Activated T-cell treated with anti-CD3 and anti-CD28 coated beads, Interleukin-2, amount 50 U/mL, for 4 hours (primary cell): ENCODE results near the gene GPSM3. TPM values are rescaled to one million over a fixed set of nuclear protein-coding genes. Genes with fewer than 3 reads are reported as not detected.
"Not testable (repeated sequence)": the region's sequence is repeated elsewhere in the genome, so short reads cannot be mapped to it uniquely, and the experiment has no call there.

ENCODE experiments used
- ATAC-seq, 2 donors: fragments of 200-7000 bp; cut with Tn5 transposase; one replicate each; pipeline ENCODE4 v1.10.0; 2021
- DNase-seq: peaks from one replicate; pipeline ENCODE4 v3.0.0-alpha.2; 2020
- H3K27me3 Mint-ChIP-seq: one replicate; pipeline ENCODE4 v1.8.0; 2021; ENCODE audit warnings: low read depth, mixed read lengths
- H3K36me3 Mint-ChIP-seq: one replicate; pipeline ENCODE4 v1.8.0; 2022; ENCODE audit warnings: mixed read lengths; ENCODE audit not compliant: insufficient read depth
- H3K4me1 Mint-ChIP-seq: one replicate; pipeline ENCODE4 v1.8.0; 2021; ENCODE audit warnings: low read depth, mixed read lengths
- H3K4me3 Mint-ChIP-seq: one replicate; pipeline ENCODE4 v1.8.0; 2021; ENCODE audit warnings: mild to moderate bottlenecking, moderate library complexity, mixed read lengths
- H3K9me3 Mint-ChIP-seq: one replicate; pipeline ENCODE4 v1.8.0; 2021; ENCODE audit warnings: mixed read lengths
- total RNA-seq, 3 donors: library from RNA; stranded (reverse); gene quantifications; one replicate each; pipeline ENCODE4 v1.2.1, GENCODE V29; 2021

GPSM3 gene
- total RNA-seq, 3 donors from 2014 or later = 37.1 to 47.6 (median 43.4) TPM

- Mint-ChIP-seq H3K4me1 (peaks cover 38% of the 10 kb centered on the region), H3K9me3 (no peaks in the 10 kb centered on the region), H3K27me3 (peaks cover 37% of the 10 kb centered on the region), H3K4me3 (peak overlapping the region; percentile 81), H3K36me3 (no peaks in the 10 kb centered on the region)
- DNase-seq = peak; percentile 62
- peak; percentile 81 to 83 for ATAC-seq
Measured at GRCh38 chr6:32148289-32149091, 44.0 kb downstream of the GPSM3 start.

- H3K27me3 Mint-ChIP-seq = peaks cover 35% of the 10 kb centered on the region
Measured at GRCh38 chr6:32147401-32148132, 44.9 kb downstream of the GPSM3 start.

GRCh38 chr6:32146687-32147086, 45.8 kb downstream of the GPSM3 start:
- H3K36me3 Mint-ChIP-seq = no peaks in the 10 kb centered on the region
- no peaks in the 10 kb centered on the region for H3K9me3 Mint-ChIP-seq
- H3K27me3 Mint-ChIP-seq = peaks cover 35% of the 10 kb centered on the region
- H3K4me1 Mint-ChIP-seq = peaks cover 23% of the 10 kb centered on the region
- no peak for DNase-seq
- H3K4me3 Mint-ChIP-seq = no peak overlapping the region
- no peak for ATAC-seq

More at GRCh38 chr6:32147401-32148132, 44.9 kb downstream of the GPSM3 start:
- Mint-ChIP-seq H3K4me3 (no peak overlapping the region), H3K36me3 (no peaks in the 10 kb centered on the region), H3K9me3 (no peaks in the 10 kb centered on the region), H3K4me1 (peaks cover 29% of the 10 kb centered on the region)
- no peak for DNase-seq
- no peak for ATAC-seq

GRCh38 chr6:32146287-32146686, 46.2 kb downstream of the GPSM3 start:
- peaks cover 22% of the 10 kb centered on the region for H3K4me1 Mint-ChIP-seq
- H3K27me3 Mint-ChIP-seq = peaks cover 34% of the 10 kb centered on the region
- no peak for DNase-seq
- ATAC-seq = no peak
- no peaks in the 10 kb centered on the region for H3K36me3 Mint-ChIP-seq
- H3K9me3 Mint-ChIP-seq = no peaks in the 10 kb centered on the region
- H3K4me3 Mint-ChIP-seq = no peak overlapping the region

GRCh38 chr6:32144238-32144637, 48.2 kb downstream of the GPSM3 start:
- not testable (repeated sequence) for DNase-seq, H3K4me3 Mint-ChIP-seq, H3K9me3 Mint-ChIP-seq, H3K36me3 Mint-ChIP-seq, ATAC-seq
- H3K27me3 Mint-ChIP-seq = peaks cover 24% of the 10 kb centered on the region
- peaks cover 13% of the 10 kb centered on the region for H3K4me1 Mint-ChIP-seq

Other genes with a start within 250 kb of the GPSM3 start
- gene CFB, start 246.5 kb downstream of the GPSM3 start, total RNA-seq = 1 to 10 TPM in 2 of 3 donors, under 1 TPM in 1; 0.42 to 1.5 (median 1.4) TPM
- 100 to 1,000 TPM; 107 to 111 (median 109) TPM for gene NELFE, start 233.7 kb downstream of the GPSM3 start, total RNA-seq
- gene SKIC2, start 233.5 kb downstream of the GPSM3 start, total RNA-seq = 100 to 1,000 TPM; 123 to 157 (median 132) TPM
- 1 to 10 TPM; 7.1 to 9.0 (median 8.9) TPM for gene DXO, start 220.5 kb downstream of the GPSM3 start, total RNA-seq
- gene C4A, start 210.6 kb downstream of the GPSM3 start, total RNA-seq = 1 to 10 TPM; 4.3 to 5.9 (median 5.3) TPM
- 1 to 10 TPM; 4.9 to 5.3 (median 5.2) TPM for gene C4B, start 177.8 kb downstream of the GPSM3 start, total RNA-seq
- gene CYP21A2, start 154.2 kb downstream of the GPSM3 start, total RNA-seq = 1 to 10 TPM in 1 of 3 donors, under 1 TPM in 2; 0.74 to 1.0 (median 0.84) TPM
- gene TNXB, start 83.3 kb downstream of the GPSM3 start, total RNA-seq = 1 to 10 TPM; 1.1 to 1.9 (median 1.6) TPM
- 10 to 100 TPM; 65.2 to 75.2 (median 67.2) TPM for gene ATF6B, start 64.4 kb downstream of the GPSM3 start, total RNA-seq
- gene FKBPL, start 62.4 kb downstream of the GPSM3 start, total RNA-seq = 1 to 10 TPM; 3.2 to 6.6 (median 4.9) TPM
- gene PRRT1, start 40.7 kb downstream of the GPSM3 start, total RNA-seq = under 1 TPM; 0.37 to 0.51 (median 0.38) TPM
- 10 to 100 TPM; 18.7 to 27.0 (median 20.2) TPM for gene PPT2, start 38.5 kb downstream of the GPSM3 start, total RNA-seq
- 1 to 10 TPM; 6.4 to 9.6 (median 9.1) TPM for gene EGFL8, start 28.0 kb downstream of the GPSM3 start, total RNA-seq
- gene AGPAT1, start 16.6 kb downstream of the GPSM3 start, total RNA-seq = 10 to 100 TPM; 27.3 to 28.2 (median 28.1) TPM
- 10 to 100 TPM; 40.1 to 49.6 (median 47.1) TPM for gene RNF5, start 14.2 kb downstream of the GPSM3 start, total RNA-seq
- 10 to 100 TPM in 2 of 3 donors, 1 to 10 TPM in 1; 8.9 to 14.7 (median 13.0) TPM for gene AGER, start 8.4 kb downstream of the GPSM3 start, total RNA-seq
- 10 to 100 TPM; 62.2 to 68.2 (median 64.0) TPM for gene PBX2, start 2.4 kb downstream of the GPSM3 start, total RNA-seq
- gene NOTCH4, start 31.4 kb upstream of the GPSM3 start, total RNA-seq = under 1 TPM; 0.40 to 0.58 (median 0.43) TPM
- not detected for gene TSBP1, start 179.3 kb upstream of the GPSM3 start, total RNA-seq
- gene BTNL2, start 214.5 kb upstream of the GPSM3 start, total RNA-seq = not detected
- 10 to 100 TPM; 14.2 to 37.3 (median 18.4) TPM for gene HLA-DRA, start 247.2 kb upstream of the GPSM3 start, total RNA-seq